NCI-H187 treated with DMSO at 0.1 percent for 48 hours (cell line): ENCODE data around the gene THBD.

Experiments used
- DNase-seq: peaks from one replicate; lab custom pipeline; 2025; lab: John Stamatoyannopoulos, UW

The THBD gene

GRCh38 chr20:23084282-23084844 is 34.9 kb upstream of the THBD start:
- DNase-seq: no peak

- no peak for DNase-seq
Measured at GRCh38 chr20:23083553-23084220, 34.2 kb upstream of the THBD start.

GRCh38 chr20:23082846-23083552 is 33.5 kb upstream of the THBD start:
- no peak for DNase-seq

GRCh38 chr20:23081263-23081819 is 31.9 kb upstream of the THBD start:
- DNase-seq: no peak

- DNase-seq: no peak
Measured at GRCh38 chr20:23080521-23080920, 31.0 kb upstream of the THBD start.

- no peak for DNase-seq
Measured at GRCh38 chr20:23079926-23080325, 30.5 kb upstream of the THBD start.

GRCh38 chr20:23079016-23079351 is 29.5 kb upstream of the THBD start:
- no peak for DNase-seq

GRCh38 chr20:23078351-23079015 is 29.0 kb upstream of the THBD start:
- no peak for DNase-seq

- DNase-seq: no peak
Measured at GRCh38 chr20:23077277-23077676, 27.8 kb upstream of the THBD start.

- no peak for DNase-seq
Measured at GRCh38 chr20:23074052-23074451, 24.6 kb upstream of the THBD start.

- DNase-seq: no peak
Measured at GRCh38 chr20:23072892-23073586, 23.6 kb upstream of the THBD start.

GRCh38 chr20:23071996-23072395 is 22.5 kb upstream of the THBD start:
- no peak for DNase-seq

GRCh38 chr20:23071398-23071797 is 21.9 kb upstream of the THBD start:
- DNase-seq: no peak

- DNase-seq: no peak
Measured at GRCh38 chr20:23069108-23069507, 19.6 kb upstream of the THBD start.

- DNase-seq: no peak
Measured at GRCh38 chr20:23068283-23068682, 18.8 kb upstream of the THBD start.

GRCh38 chr20:23066772-23067171 is 17.3 kb upstream of the THBD start:
- DNase-seq: no peak

GRCh38 chr20:23065266-23066201 is 16.1 kb upstream of the THBD start:
- DNase-seq: no peak

- no peak for DNase-seq
Measured at GRCh38 chr20:23063581-23063980, 14.1 kb upstream of the THBD start.

- DNase-seq: no peak
Measured at GRCh38 chr20:23063168-23063567, 13.7 kb upstream of the THBD start.

GRCh38 chr20:23062632-23063031 is 13.2 kb upstream of the THBD start:
- no peak for DNase-seq
